CD4-positive, alpha-beta T cell treated with Interleukin-12 subunit alpha and Interleukin-12 subunit beta, for 1 hour (primary cell): Measurements from ENCODE around the gene APPL1.
"Not testable (repeated sequence)": the region's sequence is repeated elsewhere in the genome, so short reads cannot be mapped to it uniquely, and the experiment has no call there.

Experiments used
- DNase-seq: peaks from one replicate; pipeline ENCODE4 v3.0.0-alpha.2; 2020

APPL1 gene

DNA sequence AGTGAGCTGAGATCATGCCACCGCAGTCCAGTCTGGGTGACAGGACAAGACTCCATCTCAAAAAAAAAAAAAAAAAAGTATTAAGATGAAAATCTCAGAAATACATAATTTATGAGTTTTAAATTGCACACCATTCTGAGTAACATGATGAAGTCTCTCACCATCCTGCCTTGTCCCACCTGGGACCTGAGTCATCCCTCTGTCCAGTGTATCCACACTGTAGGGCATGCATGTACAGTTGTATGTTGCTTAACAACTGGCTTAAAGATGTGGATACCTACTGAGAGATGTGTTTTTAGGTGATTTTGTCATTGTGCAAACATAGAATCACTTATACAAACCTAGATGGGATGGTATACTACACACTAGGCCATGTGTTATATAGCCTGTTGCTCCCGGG lies 47.9 kb downstream of the APPL1 start:
- DNase-seq: no peak

- no peak for DNase-seq
These were observed 50.7 kb downstream of the APPL1 start for GRCh38 chr3:57278237-57278636.

- DNase-seq: no peak
These were observed 52.2 kb downstream of the APPL1 start for GRCh38 chr3:57279685-57280084.

DNA sequence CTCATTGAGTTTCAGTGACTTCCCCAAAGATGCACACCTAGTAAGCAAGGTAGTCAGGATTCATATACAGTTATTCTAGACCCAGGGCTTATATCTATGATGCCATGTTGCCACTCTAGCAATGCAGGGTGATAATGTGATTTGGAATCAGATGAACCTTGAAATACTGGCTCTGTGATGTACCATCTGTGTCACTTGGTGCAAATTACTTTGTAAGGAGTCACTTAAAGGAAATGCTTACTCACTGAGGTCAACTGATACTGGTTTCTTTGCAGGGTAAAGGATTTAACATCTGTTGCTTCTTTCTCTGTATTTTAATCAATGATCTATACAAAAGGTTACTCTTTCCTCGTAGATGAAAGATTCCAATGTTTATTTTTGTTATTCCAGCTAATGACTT lies 54.2 kb downstream of the APPL1 start:
- no peak for DNase-seq

DNA sequence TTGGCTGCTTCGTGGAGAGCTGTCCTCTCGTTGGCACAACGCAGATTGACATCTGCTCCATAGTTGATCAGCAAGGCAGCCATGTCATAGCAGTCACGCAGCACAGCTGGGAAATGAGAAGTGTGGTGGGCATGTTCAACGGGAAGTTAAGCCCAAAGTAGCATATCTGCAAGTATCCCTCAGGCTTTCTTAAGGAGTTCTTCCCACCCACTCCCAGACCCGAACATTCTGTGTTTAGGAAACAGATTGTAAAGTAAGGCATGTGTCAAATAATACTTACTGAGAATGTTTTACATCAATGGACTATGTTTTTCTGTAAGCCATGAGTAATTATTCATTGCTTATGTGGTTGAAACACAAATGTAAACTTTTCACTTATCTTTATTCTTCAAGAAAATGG lies 55.8 kb downstream of the APPL1 start:
- DNase-seq: no peak

DNA sequence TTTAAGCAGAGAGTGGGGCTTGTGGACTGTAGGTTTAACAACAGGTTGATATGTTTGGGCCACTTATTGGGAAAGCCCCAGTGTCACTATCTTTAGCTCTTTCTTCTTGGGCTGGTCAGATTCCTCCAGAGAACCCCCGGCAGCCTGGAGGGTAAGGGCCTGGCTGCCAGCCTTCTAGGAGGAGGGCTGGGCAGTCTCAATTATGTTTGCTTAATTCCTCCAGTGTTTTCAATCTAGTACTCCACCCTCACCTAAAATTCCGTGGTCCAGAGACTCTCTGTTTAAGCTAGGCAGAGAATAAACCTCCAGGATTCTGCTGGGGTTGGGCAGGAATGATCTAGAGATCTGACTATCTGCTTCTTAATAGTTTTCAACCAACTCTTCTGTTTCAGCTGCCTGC lies 59.7 kb downstream of the APPL1 start:
- no peak for DNase-seq

DNA sequence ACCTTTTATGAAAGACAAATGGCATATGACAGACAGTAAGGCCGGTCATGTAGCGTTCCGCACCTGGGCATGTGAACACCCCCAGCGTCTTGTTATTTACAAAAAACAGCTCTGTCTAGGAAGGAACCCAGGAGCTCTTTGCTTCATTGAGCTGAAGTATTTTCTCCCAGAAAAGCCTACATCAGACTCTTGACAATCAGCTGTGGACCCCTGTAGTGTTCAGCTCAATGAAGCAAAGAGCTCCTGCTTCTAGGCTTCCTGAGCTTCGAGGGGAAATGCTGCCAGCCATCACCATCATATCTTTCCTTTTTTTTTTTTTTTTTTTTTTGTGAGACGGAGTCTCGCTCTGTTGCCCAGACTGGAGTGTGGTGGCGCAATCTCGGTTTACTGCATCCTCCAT lies 60.9 kb downstream of the APPL1 start:
- DNase-seq: no peak

GRCh38 chr3:57292159-57292896 lies 64.8 kb downstream of the APPL1 start, which contains the start of gene ASB14:
Gene ASB14, minus strand, starts transcription at chr3:57292685. Its CDS starts 652 bp downstream, at chr3:57292033.
- no peak for DNase-seq

GRCh38 chr3:57292897-57293526 lies 65.5 kb downstream of the APPL1 start:
- no peak for DNase-seq

DNA sequence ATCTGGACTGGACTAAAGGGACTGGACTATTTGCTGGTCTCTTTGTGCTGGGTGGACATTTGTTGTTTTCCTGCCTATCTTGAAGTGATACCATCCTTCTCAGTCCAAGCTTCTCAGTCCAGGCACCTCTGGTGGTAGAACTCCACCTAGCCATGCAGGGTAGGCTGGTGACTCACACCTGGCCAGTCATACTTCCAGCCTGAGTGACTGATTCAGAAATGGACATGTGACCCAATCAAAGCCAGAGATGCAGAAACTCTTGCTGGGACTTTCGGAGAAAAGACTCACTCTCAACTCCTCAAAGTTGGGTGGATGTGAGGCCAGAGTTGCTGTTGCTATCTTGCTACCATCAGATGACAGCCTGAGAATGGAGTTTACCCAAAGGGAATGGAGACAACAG lies 70.5 kb downstream of the APPL1 start:
- no peak for DNase-seq

- DNase-seq: not testable (repeated sequence)
These were observed 76.0 kb downstream of the APPL1 start for GRCh38 chr3:57303520-57303919.

GRCh38 chr3:57309769-57310360 lies 82.3 kb downstream of the APPL1 start:
- no peak for DNase-seq

GRCh38 chr3:57314204-57314603 lies 86.7 kb downstream of the APPL1 start:
- no peak for DNase-seq
